SH-SY5Y (cell line): Measurements from ENCODE around the gene ACY1.

ENCODE experiments used
- GATA2 ChIP-seq: IDR thresholded peaks from 2 replicates; pipeline ENCODE4 v1.6.1; 2011; ENCODE audit warnings: mild to moderate bottlenecking, low read depth, low read length
- GATA3 ChIP-seq: IDR thresholded peaks from 2 replicates; pipeline ENCODE4 v1.6.1; 2011; ENCODE audit warnings: low read depth, mild to moderate bottlenecking, low read length, moderate library complexity

GRCh38 chr3:51975852-51976549 lies 7.3 kb upstream of the ACY1 start:
- no peak for TF ChIP-seq GATA2
- no peak for TF ChIP-seq GATA3
